ENCODE results near the gene HDAC2. TPM values are rescaled to one million over a fixed set of nuclear protein-coding genes. Genes with fewer than 3 reads are reported as not detected.

Gene HDAC2
- total RNA-seq, 2 experiments from 2014 or later: 64.0 to 64.8 TPM

DNA sequence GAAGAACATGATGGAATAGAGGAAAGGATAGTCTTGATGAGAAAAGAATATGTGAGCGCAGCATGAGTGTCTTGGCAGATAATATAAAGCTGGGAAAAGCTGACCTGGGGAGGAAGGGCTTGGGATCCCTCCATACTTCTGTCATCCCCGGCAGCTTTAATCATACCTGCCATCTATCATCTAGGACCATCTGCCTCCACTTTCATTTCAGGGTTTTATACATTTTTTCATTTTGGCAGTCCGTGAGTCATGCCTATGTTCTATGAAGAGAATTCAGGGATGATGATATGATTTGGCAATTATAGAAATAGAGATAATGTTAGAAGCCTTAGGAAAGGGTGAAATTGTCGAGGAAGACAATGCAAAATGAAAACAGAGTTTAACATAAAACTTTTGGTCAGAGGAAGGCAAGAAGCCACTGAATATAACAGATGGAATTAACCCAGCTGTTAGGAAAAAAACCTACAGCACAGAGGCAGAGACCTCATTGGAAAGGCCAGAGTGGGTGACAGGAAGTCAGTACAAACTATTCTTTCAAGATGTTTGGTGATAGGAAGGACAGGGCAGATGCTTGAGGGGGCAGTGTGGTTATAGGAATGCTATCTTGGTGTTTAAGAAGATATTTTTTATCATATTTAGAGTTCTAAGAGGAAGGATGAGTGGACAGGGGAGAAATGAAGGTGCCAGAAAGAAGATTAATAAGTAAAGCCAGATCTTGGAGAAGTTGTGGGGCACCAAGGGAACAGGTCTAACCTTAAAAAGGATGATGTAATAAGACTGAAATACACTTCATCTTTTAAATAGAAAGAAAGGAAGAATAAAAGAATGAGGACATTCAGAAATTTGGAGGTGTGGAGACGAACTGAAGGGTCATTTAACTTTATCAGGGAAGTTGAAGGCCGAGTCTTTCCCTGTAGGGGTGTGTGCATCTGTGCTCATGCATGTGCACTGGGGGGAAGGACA is 76.0 kb downstream of the HDAC2 start:
- H3K4me1 Mint-ChIP-seq: no peaks in the 10 kb centered on the region
- peaks cover 8% of the 10 kb centered on the region for H3K27me3 Mint-ChIP-seq
- H3K36me3 Mint-ChIP-seq (ENCODE audit: low read depth): no peaks in the 10 kb centered on the region
- H3K9me3 Mint-ChIP-seq: no peaks in the 10 kb centered on the region
- POLR2A ChIA-PET: no interaction called here
- CTCF ChIA-PET: no interaction called here
- no peak overlapping the region for H3K27ac Mint-ChIP-seq
- H3K4me3 Mint-ChIP-seq: no peak overlapping the region
- DNase-seq: no peak

GRCh38 chr6:113893866-113894265 is 77.1 kb downstream of the HDAC2 start:
- Mint-ChIP-seq H3K9me3 (no peaks in the 10 kb centered on the region), H3K27ac (no peak overlapping the region), H3K4me3 (no peak overlapping the region), H3K4me1 (no peaks in the 10 kb centered on the region), H3K27me3 (peaks cover 8% of the 10 kb centered on the region), H3K36me3 (ENCODE audit: low read depth) (no peaks in the 10 kb centered on the region)
- CTCF ChIA-PET: no interaction called here
- POLR2A ChIA-PET: no interaction called here
- no peak for DNase-seq

DNA sequence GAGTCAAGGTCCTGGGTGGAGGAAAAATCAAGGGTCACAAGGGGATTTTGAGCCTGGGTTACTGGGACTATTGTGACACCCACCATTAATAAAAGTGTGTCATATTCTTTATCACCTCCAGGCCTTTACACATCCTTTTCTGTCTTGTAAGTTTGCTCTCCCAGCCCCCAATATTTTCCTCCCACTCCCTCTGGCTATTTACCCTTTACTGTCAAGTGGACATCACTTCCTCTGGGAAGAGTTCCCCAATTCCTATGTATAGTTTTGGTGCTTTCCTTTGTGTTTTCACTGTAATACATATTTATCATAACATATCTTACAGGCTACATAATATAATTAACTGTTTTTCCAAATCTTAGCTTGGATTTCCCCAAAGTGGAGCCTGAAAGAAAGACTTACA is 77.5 kb downstream of the HDAC2 start:
- Mint-ChIP-seq H3K27ac (no peak overlapping the region), H3K4me1 (no peaks in the 10 kb centered on the region), H3K27me3 (peaks cover 8% of the 10 kb centered on the region), H3K9me3 (no peaks in the 10 kb centered on the region), H3K4me3 (no peak overlapping the region), H3K36me3 (ENCODE audit: low read depth) (no peaks in the 10 kb centered on the region)
- no peak for DNase-seq
- ChIA-PET POLR2A (no interaction called here), CTCF (no interaction called here)

GRCh38 chr6:113888956-113889630 is 81.9 kb downstream of the HDAC2 start:
- POLR2A ChIA-PET: no interaction called here
- no peak for DNase-seq
- Mint-ChIP-seq H3K27ac (no peak overlapping the region), H3K36me3 (ENCODE audit: low read depth) (no peaks in the 10 kb centered on the region), H3K27me3 (peaks cover 12% of the 10 kb centered on the region), H3K9me3 (no peaks in the 10 kb centered on the region), H3K4me1 (no peaks in the 10 kb centered on the region), H3K4me3 (no peak overlapping the region)
- CTCF ChIA-PET: interaction anchor here (0.6 to 1.4 kb wide), 2 partner anchors 19 to 143 kb away, joined by 3 to 4 read pairs; no protein-coding TSS in a partner anchor

DNA sequence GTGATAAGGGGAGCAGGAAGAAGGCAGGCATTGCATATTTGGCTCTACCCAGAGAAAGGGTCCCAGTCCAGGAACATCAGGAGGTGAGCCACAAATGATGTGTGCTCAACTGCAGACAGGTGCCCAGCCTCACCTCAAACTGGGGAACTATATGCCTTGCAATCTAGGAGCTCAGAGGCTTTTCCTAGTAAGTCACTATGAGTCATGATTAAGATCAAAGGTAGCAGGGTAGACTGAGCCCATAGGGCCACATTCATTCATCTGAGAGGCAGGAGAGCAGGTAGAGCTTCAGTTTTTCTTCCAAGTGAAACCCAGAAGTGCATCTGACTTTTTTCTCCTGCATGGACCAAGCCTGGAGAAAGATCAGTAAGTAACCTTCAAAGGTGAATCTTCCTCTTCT is 82.5 kb downstream of the HDAC2 start:
- no peak for DNase-seq
- no peak overlapping the region for H3K4me3 Mint-ChIP-seq
- no peaks in the 10 kb centered on the region for H3K36me3 Mint-ChIP-seq (ENCODE audit: low read depth)
- no peaks in the 10 kb centered on the region for H3K4me1 Mint-ChIP-seq
- CTCF ChIA-PET: no interaction called here
- no peaks in the 10 kb centered on the region for H3K9me3 Mint-ChIP-seq
- no peak overlapping the region for H3K27ac Mint-ChIP-seq
- POLR2A ChIA-PET: no interaction called here
- peaks cover 11% of the 10 kb centered on the region for H3K27me3 Mint-ChIP-seq

- POLR2A ChIA-PET: no interaction called here
- Mint-ChIP-seq H3K27me3 (peaks cover 11% of the 10 kb centered on the region), H3K36me3 (ENCODE audit: low read depth) (no peaks in the 10 kb centered on the region), H3K4me1 (no peaks in the 10 kb centered on the region), H3K9me3 (no peaks in the 10 kb centered on the region), H3K4me3 (no peak overlapping the region), H3K27ac (no peak overlapping the region)
- DNase-seq: no peak
- CTCF ChIA-PET: no interaction called here
These were observed 84.4 kb downstream of the HDAC2 start for GRCh38 chr6:113886512-113886911.

DNA sequence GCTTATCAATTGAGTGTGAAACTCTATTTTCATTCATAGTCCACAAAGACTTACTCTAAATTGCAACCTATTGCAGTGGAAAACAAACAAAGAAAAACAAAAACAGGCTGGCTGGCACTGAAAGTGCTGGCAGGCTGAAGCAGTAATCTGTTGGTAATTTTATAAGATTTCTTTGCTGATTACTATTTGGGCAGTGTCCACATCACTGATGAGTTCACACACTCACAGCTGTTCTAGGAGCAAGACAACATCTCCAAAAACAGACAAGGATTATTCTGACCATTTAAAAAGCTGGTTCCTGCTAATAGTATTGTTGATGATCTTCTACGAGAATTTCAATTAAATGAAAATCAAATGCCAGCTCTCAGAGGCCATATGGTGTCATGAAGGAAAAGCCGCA is 86.9 kb downstream of the HDAC2 start:
- Mint-ChIP-seq H3K27ac (no peak overlapping the region), H3K27me3 (peaks cover 21% of the 10 kb centered on the region), H3K4me1 (no peaks in the 10 kb centered on the region), H3K4me3 (no peak overlapping the region), H3K9me3 (no peaks in the 10 kb centered on the region), H3K36me3 (ENCODE audit: low read depth) (no peaks in the 10 kb centered on the region)
- CTCF ChIA-PET: no interaction called here
- POLR2A ChIA-PET: no interaction called here
- no peak for DNase-seq

Other genes with a start within 250 kb of the HDAC2 start
- under 1 TPM in 1 of 2 experiments, not detected in 1; 0.05 TPM for gene MARCKS, start 113.8 kb downstream of the HDAC2 start, total RNA-seq